HG03280 (cell line): ENCODE data around the gene PDE8B.

Experiments
- ATAC-seq: cut with Tn5 transposase; IDR thresholded peaks from one replicate; pipeline ENCODE4 v1.9.1; 2021; ENCODE audit warnings: mild to moderate bottlenecking, moderate library complexity; ENCODE audit not compliant: unreplicated experiment

Gene PDE8B

DNA sequence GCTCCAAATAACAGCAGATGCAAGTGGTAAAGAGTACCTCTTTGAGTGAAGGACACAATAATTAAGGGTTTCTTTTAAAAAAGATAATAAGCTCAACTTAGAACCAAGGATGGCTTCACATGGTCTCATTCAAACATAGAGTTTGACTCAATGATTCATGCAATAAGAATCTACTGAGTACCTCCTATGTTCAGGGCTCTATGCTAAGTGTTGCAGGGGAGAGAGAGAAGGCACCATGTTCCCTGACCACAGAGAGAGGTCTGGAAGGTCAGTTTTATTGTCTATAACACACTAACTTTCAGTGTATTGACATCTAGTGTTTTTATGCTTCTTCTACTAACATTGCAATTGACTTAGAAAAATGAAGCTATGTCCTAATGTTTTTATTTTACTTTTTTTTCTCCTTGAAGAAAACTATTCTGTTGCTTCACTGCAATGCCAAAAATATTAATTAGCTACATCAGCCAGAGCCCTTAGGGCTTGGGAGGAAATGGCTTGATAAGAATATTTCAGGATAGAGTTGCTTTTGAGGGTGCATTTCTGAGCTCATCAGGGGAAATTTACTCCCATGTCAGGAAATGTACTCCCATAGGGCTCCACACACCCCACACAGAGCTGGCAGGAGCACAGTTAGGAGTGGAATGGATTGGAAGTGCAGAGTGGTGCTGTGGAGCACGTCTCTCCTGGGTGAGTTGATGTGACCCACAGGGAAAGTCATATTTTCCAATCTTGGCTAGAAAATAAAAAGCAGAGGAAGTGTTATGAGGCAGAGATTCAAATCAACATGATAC lies 106.6 kb downstream of the PDE8B start:
- ATAC-seq, result no peak

- ATAC-seq, result no peak
Measured at GRCh38 chr5:77318060-77318459, 107.6 kb downstream of the PDE8B start.

- ATAC-seq, result no peak
Measured at GRCh38 chr5:77319117-77319804, 108.8 kb downstream of the PDE8B start.

GRCh38 chr5:77321793-77322394 lies 111.4 kb downstream of the PDE8B start:
- no peak for ATAC-seq

GRCh38 chr5:77322406-77322805 lies 111.9 kb downstream of the PDE8B start:
- no peak for ATAC-seq

- ATAC-seq, result no peak
Measured at GRCh38 chr5:77325921-77326541, 115.6 kb downstream of the PDE8B start.

GRCh38 chr5:77326986-77327734 lies 116.7 kb downstream of the PDE8B start:
- ATAC-seq, result no peak

- no peak for ATAC-seq
Measured at GRCh38 chr5:77328930-77329647, 118.6 kb downstream of the PDE8B start.

DNA sequence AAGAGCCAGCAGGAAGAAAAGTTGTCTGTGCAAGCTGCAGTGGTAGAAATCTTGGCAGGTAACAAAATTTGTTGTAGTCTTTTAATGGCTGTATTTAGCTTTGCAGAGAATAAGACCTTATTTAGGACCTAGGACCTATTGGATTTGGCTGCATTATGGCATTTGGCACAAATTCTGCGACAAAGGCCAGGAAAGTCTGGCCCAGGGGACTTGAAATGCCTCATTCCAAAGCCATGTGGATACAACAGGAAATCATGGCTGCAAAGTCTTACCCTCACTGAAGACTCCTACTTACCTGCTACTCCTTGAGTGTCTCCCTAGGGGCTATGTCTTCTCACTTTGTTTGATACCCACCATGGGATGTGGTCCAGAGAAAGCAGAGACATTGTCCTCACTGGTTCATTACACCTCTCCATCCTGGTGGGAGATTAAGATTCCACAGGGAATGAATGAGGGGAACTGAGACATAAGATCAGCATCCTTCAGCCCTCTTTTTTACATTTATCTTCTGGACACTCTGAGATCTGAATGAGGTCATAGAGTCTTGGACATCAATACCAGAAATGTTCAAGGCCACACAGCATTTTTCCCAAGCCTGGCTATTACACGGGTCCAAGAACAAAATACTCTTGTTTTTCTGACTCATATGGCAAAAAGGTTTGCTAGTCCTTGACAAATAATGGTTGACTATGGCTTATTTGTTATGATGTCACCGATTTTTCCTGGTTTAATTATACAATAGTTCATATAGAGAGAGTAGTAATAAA lies 119.4 kb downstream of the PDE8B start:
- ATAC-seq, result no peak

GRCh38 chr5:77333036-77333435 lies 122.6 kb downstream of the PDE8B start:
- no peak for ATAC-seq

DNA sequence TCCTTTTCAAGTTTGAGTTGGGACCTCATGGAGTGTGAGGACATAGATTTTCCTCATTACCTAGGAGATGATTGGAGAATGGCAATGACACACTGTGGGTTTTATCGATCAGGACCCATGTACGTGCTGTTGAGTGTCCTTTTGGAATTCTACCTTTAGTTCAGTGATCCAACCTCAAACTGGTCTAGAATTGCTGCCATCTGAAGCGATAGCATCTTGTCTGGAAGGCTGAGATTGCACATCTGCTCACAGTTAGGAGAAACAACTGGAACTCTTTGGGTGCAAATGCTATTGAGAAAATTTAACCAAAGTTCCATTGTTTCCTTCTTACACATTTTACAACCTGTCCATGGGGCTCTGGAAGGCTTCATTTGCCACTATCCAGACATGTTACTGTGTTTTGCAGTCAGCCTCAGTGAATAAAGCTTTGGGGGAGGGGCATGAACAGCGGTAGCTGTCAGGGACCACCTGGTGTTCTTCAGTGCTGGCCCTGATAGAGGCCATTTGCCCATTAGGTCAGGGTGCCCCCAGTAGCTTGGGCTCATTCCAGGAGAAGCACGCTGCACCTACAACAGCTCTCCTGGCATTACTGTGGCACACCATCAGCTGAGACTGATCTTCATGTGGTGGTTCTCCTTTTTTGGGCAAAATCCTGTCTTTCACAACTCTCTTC lies 123.1 kb downstream of the PDE8B start:
- ATAC-seq, result no peak

DNA sequence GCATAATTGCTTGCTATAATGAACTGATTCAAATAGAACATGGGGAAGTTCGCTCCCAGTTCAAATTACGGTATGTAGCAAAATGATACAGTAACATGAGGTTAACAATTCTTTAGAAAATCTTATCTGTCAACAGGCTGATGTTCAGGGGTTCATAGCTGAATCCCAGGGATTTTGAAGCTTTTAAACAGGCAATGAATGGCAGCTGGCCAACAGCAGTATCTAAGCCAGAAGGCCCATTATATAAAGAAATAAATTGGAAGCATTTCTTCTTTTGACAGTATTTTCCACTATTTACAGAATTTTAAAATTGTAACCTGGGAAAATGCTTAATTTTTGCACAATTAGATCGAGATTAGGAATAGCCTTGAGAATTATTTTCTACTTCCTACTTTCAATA lies 126.8 kb downstream of the PDE8B start:
- ATAC-seq, result no peak

GRCh38 chr5:77337686-77338085 lies 127.2 kb downstream of the PDE8B start:
- no peak for ATAC-seq

- no peak for ATAC-seq
Measured at GRCh38 chr5:77339337-77339890, 128.9 kb downstream of the PDE8B start.

- ATAC-seq, result no peak
Measured at GRCh38 chr5:77343165-77343564, 132.7 kb downstream of the PDE8B start.

DNA sequence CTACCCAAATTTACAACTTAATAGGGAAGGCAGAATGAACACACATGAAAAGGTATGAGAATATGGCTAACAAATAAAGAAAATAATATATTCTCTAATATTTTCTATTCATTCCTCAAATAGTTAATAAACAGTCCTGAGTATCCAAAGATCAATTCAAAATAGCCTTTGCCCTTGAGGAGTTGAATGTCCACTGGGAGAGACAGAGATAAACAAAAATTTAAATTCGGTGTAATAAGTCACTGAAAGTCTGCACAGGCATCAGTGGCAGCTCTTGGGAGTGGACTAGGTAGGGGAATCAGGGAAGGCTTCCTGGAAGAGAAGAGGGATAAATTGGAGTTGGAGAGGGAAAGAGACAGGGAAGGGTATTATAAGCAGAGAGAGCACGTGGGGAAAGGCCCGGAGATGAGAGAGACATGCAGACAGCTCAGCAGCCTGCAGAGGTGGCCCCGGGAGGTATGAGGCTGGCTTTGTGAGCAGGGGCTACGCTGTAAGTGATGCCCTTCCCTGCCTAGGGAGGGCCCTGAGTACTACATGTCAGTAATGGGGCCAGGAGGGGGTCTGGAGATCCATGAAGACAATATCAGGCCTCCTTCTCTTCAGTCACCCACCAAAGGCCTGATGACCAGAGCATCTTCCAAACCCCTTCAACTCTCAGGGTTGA lies 137.1 kb downstream of the PDE8B start:
- no peak for ATAC-seq

DNA sequence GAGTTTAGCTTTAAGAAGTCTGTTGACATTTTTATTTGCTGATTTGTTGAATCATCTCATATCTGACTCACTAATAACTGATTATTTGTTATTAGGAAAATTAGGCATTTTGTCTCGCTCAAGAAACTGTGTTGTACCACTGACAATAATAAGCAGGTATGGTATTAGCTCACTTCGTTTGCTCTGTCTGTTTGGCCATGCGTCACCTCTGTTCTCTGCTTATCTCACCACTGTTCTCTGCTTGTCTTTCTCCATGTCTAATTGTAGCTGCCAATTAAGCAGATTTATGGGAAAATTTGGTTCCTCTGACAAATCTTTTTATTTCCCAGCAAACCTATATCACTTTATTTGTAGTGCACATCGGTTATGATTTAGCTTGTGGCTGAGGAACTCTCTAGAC lies 142.8 kb downstream of the PDE8B start:
- no peak for ATAC-seq

- no peak for ATAC-seq
Measured at GRCh38 chr5:77354454-77354853, 144.0 kb downstream of the PDE8B start.
